ENCODE data around the gene PROK2. TPM values are rescaled to one million over a fixed set of nuclear protein-coding genes. Genes with fewer than 3 reads are reported as not detected.

PROK2 gene
- total RNA-seq, 6 experiments from 2014 or later: 0.31 to 0.78 (median 0.47) TPM

DNA sequence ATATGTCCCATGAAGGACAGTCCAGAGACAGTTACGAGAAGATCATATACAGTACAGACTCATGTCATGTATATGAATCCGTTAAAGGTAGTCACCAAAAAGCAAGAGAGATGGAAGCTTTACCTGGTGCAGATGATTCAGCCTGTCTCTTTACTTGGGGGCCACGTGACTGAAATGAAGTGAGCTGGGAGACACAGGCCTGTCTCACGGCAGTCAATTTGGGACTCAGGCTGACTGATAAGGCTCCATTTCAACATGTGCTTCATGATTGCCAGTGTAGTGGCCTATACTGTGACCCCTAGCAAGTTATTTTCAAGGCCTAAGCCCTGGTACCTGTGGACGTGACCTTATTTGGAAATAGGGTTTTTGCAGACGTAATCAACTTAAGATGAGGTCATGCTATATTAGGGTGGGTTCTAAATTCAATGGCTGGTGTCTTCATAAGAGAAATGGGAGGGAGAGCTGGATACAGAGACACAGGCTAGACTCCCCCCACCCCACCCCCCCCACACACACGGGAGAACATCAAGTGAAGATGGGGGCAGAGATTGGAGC is 3.0 kb upstream of the PROK2 start:
- no peak for TF ChIP-seq POLR2A (IDR thresholded peaks at IDR 0.05)
- TF ChIP-seq CTCF (IDR thresholded peaks at IDR 0.05): no peak
- H3K4me1 ChIP-seq: peaks cover 0 to 9% (median 0%) of the 10 kb centered on the region in 4 donors
- H3K4me3 ChIP-seq: no peak overlapping the region
- H3K9me3 ChIP-seq: no peaks in the 10 kb centered on the region
- peaks cover 3 to 7% of the 10 kb centered on the region in 2 donors for H3K27me3 ChIP-seq
- intact Hi-C loops (cut with DNase I): no loop called here
- no peaks in the 10 kb centered on the region for H3K36me3 ChIP-seq
- ATAC-seq: no peak
- no peak overlapping the region for H3K27ac ChIP-seq
- WGBS (ENCODE audit: insufficient coverage, low coverage, low lambda C conversion rate, missing lambda C conversion rate): 84% methylated on average over 5 of the region's 7 CpGs
- no peak for DNase-seq

DNA sequence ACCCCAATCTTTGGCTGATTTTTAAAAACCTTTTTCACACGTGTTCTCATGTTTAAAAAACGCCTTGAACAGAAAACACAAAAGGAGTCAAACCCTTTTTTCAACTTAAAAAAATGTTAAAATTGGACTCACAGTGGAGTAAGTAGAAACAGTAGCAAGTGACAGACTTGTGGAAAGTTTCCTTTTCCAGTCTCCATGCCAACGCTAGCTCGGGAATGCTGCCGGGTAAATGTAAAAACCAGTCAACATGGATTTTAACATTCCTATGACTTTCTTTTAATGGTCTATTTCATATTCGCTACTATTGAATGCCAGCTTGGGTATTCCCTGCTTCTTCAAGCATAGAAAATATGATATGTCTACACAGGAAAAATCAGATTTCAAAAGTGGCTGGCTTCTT is 1.6 kb upstream of the PROK2 start:
- no peaks in the 10 kb centered on the region for H3K9me3 ChIP-seq
- no peaks in the 10 kb centered on the region for H3K36me3 ChIP-seq
- H3K4me1 ChIP-seq: peaks cover 0 to 9% (median 0%) of the 10 kb centered on the region in 4 donors
- no peak for DNase-seq
- ATAC-seq: no peak
- H3K27ac ChIP-seq: no peak overlapping the region
- intact Hi-C loops (cut with DNase I): no loop called here
- TF ChIP-seq POLR2A (IDR thresholded peaks at IDR 0.05) (no peak), CTCF (IDR thresholded peaks at IDR 0.05) (no peak)
- 46% methylated on average over 6 of the region's 6 CpGs for WGBS (ENCODE audit: insufficient coverage, low coverage, low lambda C conversion rate, missing lambda C conversion rate)
- H3K27me3 ChIP-seq: peaks cover 9 to 18% of the 10 kb centered on the region in 2 donors
- H3K4me3 ChIP-seq: no peak overlapping the region

DNA sequence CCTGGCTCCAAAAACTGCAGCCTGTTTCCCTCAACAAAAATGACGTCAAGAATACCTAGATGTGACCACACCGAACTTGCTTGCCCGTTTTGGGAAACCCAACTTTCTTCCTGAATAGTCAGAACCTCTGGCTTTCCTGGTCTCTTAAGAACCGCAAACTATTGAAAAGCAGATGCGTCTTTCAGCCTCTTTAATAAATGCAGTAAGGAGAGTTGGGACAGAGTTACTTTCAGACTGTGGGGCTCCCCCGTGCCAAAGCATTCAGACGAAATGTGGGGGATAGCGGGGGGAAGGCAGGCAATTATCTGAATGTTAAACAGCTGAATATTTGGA is 1.2 kb upstream of the PROK2 start:
- H3K4me3 ChIP-seq: no peak overlapping the region
- DNase-seq (no peak), ATAC-seq (no peak)
- H3K36me3 ChIP-seq: no peaks in the 10 kb centered on the region
- peaks cover 9 to 18% of the 10 kb centered on the region in 2 donors for H3K27me3 ChIP-seq
- H3K27ac ChIP-seq: no peak overlapping the region
- H3K4me1 ChIP-seq: peaks cover 0 to 9% (median 0%) of the 10 kb centered on the region in 4 donors
- intact Hi-C loops (cut with DNase I): no loop called here
- WGBS (ENCODE audit: insufficient coverage, low coverage, low lambda C conversion rate, missing lambda C conversion rate): 18% methylated on average over 7 of the region's 8 CpGs
- TF ChIP-seq CTCF (IDR thresholded peaks at IDR 0.05) (no peak), POLR2A (IDR thresholded peaks at IDR 0.05) (no peak)
- H3K9me3 ChIP-seq: no peaks in the 10 kb centered on the region

- DNase-seq (no peak), ATAC-seq (no peak)
- Histone ChIP-seq H3K36me3 (no peaks in the 10 kb centered on the region), H3K4me3 (no peak overlapping the region), H3K9me3 (no peaks in the 10 kb centered on the region), H3K27me3 (peaks cover 9 to 18% of the 10 kb centered on the region in 2 donors), H3K27ac (no peak overlapping the region), H3K4me1 (peaks cover 0 to 9% (median 0%) of the 10 kb centered on the region in 4 donors)
- intact Hi-C loops (cut with DNase I): no loop called here
- WGBS (ENCODE audit: insufficient coverage, low coverage, low lambda C conversion rate, missing lambda C conversion rate): 6% methylated on average over 26 of the region's 28 CpGs
- TF ChIP-seq POLR2A (IDR thresholded peaks at IDR 0.05) (no peak), CTCF (IDR thresholded peaks at IDR 0.05) (no peak)
These were observed 726 bp upstream of the PROK2 start for GRCh38 chr3:71785532-71786216.

Measured in right lobe of liver (tissue), 6 donors.